SK-N-SH treated with all-trans-retinoic acid at 6 μM for 48 hours (cell line): ENCODE measurements around the gene PRR13.
"Not testable (repeated sequence)": the region's sequence is repeated elsewhere in the genome, so short reads cannot be mapped to it uniquely, and the experiment has no call there.

Experiments
- ATAC-seq: fragments of 200-7000 bp; cut with Tn5 transposase; 3 replicates; pipeline ENCODE4 v1.9.1; 2020; ENCODE audit warnings: mild to moderate bottlenecking, moderate library complexity
- ARNTL ChIP-seq: fragments of 450-650 bp; formaldehyde crosslinking; IDR thresholded peaks from 2 replicates; pipeline ENCODE4 v1.5.0; 2020; ENCODE audit warnings: low read depth, mild to moderate bottlenecking, moderate library complexity, borderline replicate concordance
- BACH2 ChIP-seq: fragments of 250-450 bp; sonication (Bioruptor Pico); IDR thresholded peaks from 2 replicates; pipeline ENCODE4 v1.9.0; 2021; ENCODE audit warnings: mild to moderate bottlenecking, borderline replicate concordance
- CSDC2 ChIP-seq: fragments of 250-450 bp; sonication (Bioruptor Pico); IDR thresholded peaks from 2 replicates; pipeline ENCODE4 v1.5.0; 2020; ENCODE audit warnings: mild to moderate bottlenecking, moderate library complexity
- ESRRG ChIP-seq: fragments of 250-450 bp; sonication (Bioruptor Pico); IDR thresholded peaks from 2 replicates; pipeline ENCODE4 v1.6.1; 2021; ENCODE audit warnings: mild to moderate bottlenecking
- GLIS3 ChIP-seq: fragments of 250-450 bp; sonication (Bioruptor Pico); IDR thresholded peaks from 2 replicates; pipeline ENCODE4 v1.5.0; 2020; ENCODE audit warnings: mild to moderate bottlenecking, moderate library complexity
- ISL1 ChIP-seq: fragments of 250-450 bp; sonication (Bioruptor Pico); IDR thresholded peaks from 2 replicates; pipeline ENCODE4 v2.1.2; 2022; ENCODE audit warnings: mild to moderate bottlenecking, moderate library complexity
- OSR1 ChIP-seq: fragments of 250-450 bp; sonication (Bioruptor Pico); IDR thresholded peaks from 2 replicates; pipeline ENCODE4 v1.8.0; 2022; ENCODE audit warnings: moderate library complexity, mild to moderate bottlenecking, inconsistent platforms
- POU6F1 ChIP-seq: fragments of 250-450 bp; sonication (Bioruptor Pico); IDR thresholded peaks from 2 replicates; pipeline ENCODE4 v1.8.0; 2021; ENCODE audit warnings: low read depth, mild to moderate bottlenecking, moderate library complexity, borderline replicate concordance
- PPARA ChIP-seq: fragments of 250-450 bp; sonication (Bioruptor Pico); IDR thresholded peaks from 2 replicates; pipeline ENCODE4 v1.5.0; 2020; ENCODE audit warnings: mild to moderate bottlenecking, borderline replicate concordance
- RARB ChIP-seq: fragments of 250-450 bp; sonication (Bioruptor Pico); IDR thresholded peaks from 2 replicates; pipeline ENCODE4 v1.8.0; 2021; ENCODE audit warnings: mild to moderate bottlenecking, moderate library complexity
- SNAI2 ChIP-seq: fragments of 250-450 bp; sonication (Bioruptor Pico); IDR thresholded peaks from 2 replicates; pipeline ENCODE4 v1.5.0; 2020; ENCODE audit warnings: mild to moderate bottlenecking, moderate library complexity
- TCF4 ChIP-seq: fragments of 250-450 bp; sonication (Bioruptor Pico); IDR thresholded peaks from 2 replicates; pipeline ENCODE4 v1.8.0; 2021; ENCODE audit warnings: mild to moderate bottlenecking, moderate library complexity, borderline replicate concordance
- TOX ChIP-seq: fragments of 250-450 bp; sonication (Bioruptor Pico); IDR thresholded peaks from 2 replicates; pipeline ENCODE4 v1.8.0; 2021; ENCODE audit warnings: mild to moderate bottlenecking, moderate library complexity, borderline replicate concordance
- TSHZ2 ChIP-seq: fragments of 250-450 bp; sonication (Bioruptor Pico); IDR thresholded peaks from 2 replicates; pipeline ENCODE4 v1.5.0; 2020; ENCODE audit warnings: mild to moderate bottlenecking, moderate library complexity
- ZC3H10 ChIP-seq: fragments of 250-450 bp; sonication (Bioruptor Pico); IDR thresholded peaks from 2 replicates; pipeline ENCODE4 v1.5.1; 2021; ENCODE audit warnings: mild to moderate bottlenecking, moderate library complexity
- ZFP3 ChIP-seq: fragments of 250-450 bp; sonication (Bioruptor Pico); IDR thresholded peaks from 2 replicates; pipeline ENCODE4 v1.5.0; 2020; ENCODE audit warnings: mild to moderate bottlenecking, moderate library complexity
- ZFP30 ChIP-seq: fragments of 450-650 bp; formaldehyde crosslinking; IDR thresholded peaks from 2 replicates; pipeline ENCODE4 v1.5.0; 2022; ENCODE audit warnings: mild to moderate bottlenecking, moderate library complexity
- ZNF565 ChIP-seq: fragments of 450-650 bp; formaldehyde crosslinking; conservative IDR thresholded peaks from 2 replicates; pipeline ENCODE4 v1.5.0; 2020; ENCODE audit warnings: low read depth, mild to moderate bottlenecking, moderate library complexity
- ZNF70 ChIP-seq: fragments of 450-650 bp; formaldehyde crosslinking; IDR thresholded peaks from 2 replicates; pipeline ENCODE4 v1.5.0; 2020; ENCODE audit warnings: mild to moderate bottlenecking, moderate library complexity
- TF ChIP-seq, protein P1 (sequence below): fragments of 250-450 bp; sonication (Bioruptor Pico); IDR thresholded peaks from 2 replicates; pipeline ENCODE4 v1.5.1; 2021; ENCODE audit warnings: mild to moderate bottlenecking, moderate library complexity

Gene PRR13

GRCh38 chr12:53413485-53414204 lies 27.9 kb upstream of the PRR13 start:
- peak; percentile 63 for TF ChIP-seq ISL1 (CRISPR knock-in tag)
- TF ChIP-seq RARB (CRISPR knock-in tag): no peak
- TF ChIP-seq, all 23 proteins: peak for 1
- peak; percentile 54 for ATAC-seq

GRCh38 chr12:53414756-53415417 lies 26.6 kb upstream of the PRR13 start:
- ATAC-seq: peak; percentile 72
- TF ChIP-seq ZFP3 (CRISPR knock-in tag) (no peak; the same call in 1 of the 2 replicates), TCF4 (CRISPR knock-in tag) (peak; percentile 61), GLIS3 (CRISPR knock-in tag) (0 out of 2 replicates have a peak, but pooled peaks have one; percentile 5), POU6F1 (CRISPR knock-in tag) (no peak; the same call in 1 of the 2 replicates), ZNF70 (CRISPR knock-in tag) (0 out of 2 replicates have a peak, but pooled peaks have one; percentile 8), SNAI2 (CRISPR knock-in tag) (0 out of 2 replicates have a peak, but pooled peaks have one; percentile 17), ZNF565 (no peak), BACH2 (CRISPR knock-in tag) (no peak), CSDC2 (CRISPR knock-in tag) (0 out of 2 replicates have a peak, but pooled peaks have one; percentile 14), TOX (no peak; the same call in 1 of the 2 replicates), ZFP30 (CRISPR knock-in tag) (no peak; the same call in 1 of the 2 replicates), ISL1 (CRISPR knock-in tag) (peak; percentile 52), ARNTL (no peak), TSHZ2 (CRISPR knock-in tag) (peak; percentile 74; the same call in 1 of the 2 replicates)

DNA sequence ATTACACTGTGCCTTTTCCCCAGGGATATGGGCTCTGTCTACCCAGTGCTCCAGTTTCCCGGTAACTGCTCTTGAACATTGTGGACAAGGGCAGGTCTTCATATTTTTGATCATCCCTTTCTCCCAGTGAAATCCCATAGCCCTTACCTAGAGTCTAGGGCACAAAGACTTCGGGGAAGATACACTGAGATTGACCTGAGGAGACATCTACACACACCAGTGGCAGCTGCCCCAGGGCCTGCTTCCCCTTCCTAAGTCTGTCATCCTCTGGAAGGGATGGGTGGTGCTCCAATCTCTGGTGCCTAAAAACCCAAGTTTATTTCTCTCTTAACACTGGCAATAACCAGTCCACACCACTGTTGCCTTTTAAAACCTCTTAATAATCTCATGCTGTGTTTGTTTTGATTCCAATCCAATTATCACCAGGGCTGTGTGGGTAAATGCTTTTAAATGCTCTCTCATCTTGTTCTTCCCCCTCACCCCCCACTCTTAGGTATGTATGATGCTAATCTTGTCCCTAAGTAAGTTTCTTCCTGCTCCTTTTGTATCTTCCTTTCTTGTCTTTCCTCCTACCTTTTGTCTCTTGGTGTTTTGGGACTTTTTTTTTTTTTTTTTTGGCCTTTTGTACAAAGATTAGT lies 25.7 kb upstream of the PRR13 start:
- TF ChIP-seq ISL1 (CRISPR knock-in tag): peak; percentile 53
- ATAC-seq: peak; percentile 15

DNA sequence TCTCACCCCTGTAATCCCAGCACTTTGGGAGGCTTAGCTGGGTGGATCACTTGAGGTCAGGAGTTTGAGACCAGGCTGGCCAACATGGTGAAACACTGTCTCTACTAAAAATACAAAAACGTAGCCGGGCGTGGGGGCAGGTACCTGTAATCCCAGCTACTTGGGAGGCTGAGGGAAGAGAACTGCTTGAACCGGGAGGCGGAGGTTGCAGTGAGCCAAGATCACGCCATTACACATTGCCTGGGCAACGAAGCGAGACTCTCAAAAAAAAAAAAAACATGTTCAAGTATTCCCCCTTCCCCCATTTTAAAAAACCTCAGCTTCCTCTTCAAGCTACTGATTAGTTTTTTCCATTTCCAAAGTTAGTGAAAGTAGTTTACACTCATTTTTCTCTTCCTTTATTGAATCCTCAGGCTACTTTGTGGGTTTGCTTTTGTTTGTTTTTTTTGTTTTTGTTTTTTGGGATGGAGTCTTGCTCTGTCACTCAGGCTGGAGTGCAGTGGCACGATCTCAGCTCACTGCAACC lies 24.2 kb upstream of the PRR13 start:
- not testable (repeated sequence) for ATAC-seq

GRCh38 chr12:53418221-53418620 lies 23.3 kb upstream of the PRR13 start:
- TF ChIP-seq PPARA (CRISPR knock-in tag): no peak
- ATAC-seq: no peak

- ATAC-seq: no peak
- TF ChIP-seq GLIS3 (CRISPR knock-in tag): no peak
- no peak for TF ChIP-seq PPARA (CRISPR knock-in tag)
- no peak for TF ChIP-seq ZNF565
- TF ChIP-seq, protein P1, sequence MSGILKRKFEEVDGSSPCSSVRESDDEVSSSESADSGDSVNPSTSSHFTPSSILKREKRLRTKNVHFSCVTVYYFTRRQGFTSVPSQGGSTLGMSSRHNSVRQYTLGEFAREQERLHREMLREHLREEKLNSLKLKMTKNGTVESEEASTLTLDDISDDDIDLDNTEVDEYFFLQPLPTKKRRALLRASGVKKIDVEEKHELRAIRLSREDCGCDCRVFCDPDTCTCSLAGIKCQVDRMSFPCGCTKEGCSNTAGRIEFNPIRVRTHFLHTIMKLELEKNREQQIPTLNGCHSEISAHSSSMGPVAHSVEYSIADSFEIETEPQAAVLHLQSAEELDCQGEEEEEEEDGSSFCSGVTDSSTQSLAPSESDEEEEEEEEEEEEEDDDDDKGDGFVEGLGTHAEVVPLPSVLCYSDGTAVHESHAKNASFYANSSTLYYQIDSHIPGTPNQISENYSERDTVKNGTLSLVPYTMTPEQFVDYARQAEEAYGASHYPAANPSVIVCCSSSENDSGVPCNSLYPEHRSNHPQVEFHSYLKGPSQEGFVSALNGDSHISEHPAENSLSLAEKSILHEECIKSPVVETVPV (CRISPR knock-in tag): no peak
- TF ChIP-seq ZFP30 (CRISPR knock-in tag): no peak
- no peak for TF ChIP-seq ESRRG (CRISPR knock-in tag)
- no peak for TF ChIP-seq OSR1
- no peak for TF ChIP-seq TCF4 (CRISPR knock-in tag)
- no peak for TF ChIP-seq SNAI2 (CRISPR knock-in tag)
- no peak for TF ChIP-seq ZC3H10 (CRISPR knock-in tag)
- TF ChIP-seq ZFP3 (CRISPR knock-in tag): no peak
- TF ChIP-seq BACH2 (CRISPR knock-in tag): no peak
- no peak for TF ChIP-seq TSHZ2 (CRISPR knock-in tag)
These were observed 21.8 kb upstream of the PRR13 start for GRCh38 chr12:53419756-53420155.

GRCh38 chr12:53422247-53422646 lies 19.3 kb upstream of the PRR13 start:
- not testable (repeated sequence) for ATAC-seq
